Measurements from ENCODE around the gene SLC22A23. TPM values are rescaled to one million over a fixed set of nuclear protein-coding genes. Genes with fewer than 3 reads are reported as not detected.

The SLC22A23 gene
- total RNA-seq, 2 experiments from 2014 or later: not detected

- no TSS peak for BruUV-seq (replicated peaks)
- intact Hi-C loops (cut with micrococcal nuclease; ENCODE audit: unreplicated experiment): no loop called here
- Histone ChIP-seq H3K4me2 (ENCODE audit: low read length) (no peak overlapping the region), H4K20me1 (ENCODE audit: insufficient read depth, low read length) (no peaks in the 10 kb centered on the region), H3K79me2 (ENCODE audit: insufficient read depth, low read depth, low read length) (no peaks in the 10 kb centered on the region), H3K4me3 (ENCODE audit: low read depth, low read length, poor library complexity, severe bottlenecking) (no peak overlapping the region), H3K9me3 (ENCODE audit: low read length) (no peaks in the 10 kb centered on the region), H2AFZ (ENCODE audit: low read length) (no peak overlapping the region), H3K9me2 (ENCODE audit: insufficient read depth, low read length) (no peaks in the 10 kb centered on the region), H3K4me1 (ENCODE audit: insufficient read depth, low read length, poor library complexity, severe bottlenecking) (no peaks in the 10 kb centered on the region), H3K27ac (ENCODE audit: low read depth, low read length, poor library complexity, severe bottlenecking) (no peak overlapping the region), H3K36me3 (ENCODE audit: insufficient read depth, low read length) (no peaks in the 10 kb centered on the region)
- no peak for DNase-seq (ENCODE audit: low spot score)
- TF ChIP-seq EZH2phosphoT487 (IDR thresholded peaks at IDR 0.05; ENCODE audit: borderline replicate concordance, low read depth, low read length) (no peak), CTCF (conservative IDR thresholded peaks at IDR 0.05; ENCODE audit: low read length) (no peak)
- ChIA-PET POLR2A (no interaction called here), CTCF (ENCODE audit: unreplicated experiment) (no interaction called here)
These were observed 28.6 kb downstream of the SLC22A23 start for GRCh38 chr6:3428247-3428646.

GRCh38 chr6:3427687-3428085 is 29.2 kb downstream of the SLC22A23 start:
- no peaks in the 10 kb centered on the region for H3K9me2 ChIP-seq (ENCODE audit: insufficient read depth, low read length)
- POLR2A ChIA-PET: no interaction called here
- H3K4me2 ChIP-seq (ENCODE audit: low read length): no peak overlapping the region
- DNase-seq (ENCODE audit: low spot score): no peak
- no peaks in the 10 kb centered on the region for H3K4me1 ChIP-seq (ENCODE audit: insufficient read depth, low read length, poor library complexity, severe bottlenecking)
- no peaks in the 10 kb centered on the region for H3K9me3 ChIP-seq (ENCODE audit: low read length)
- no peaks in the 10 kb centered on the region for H3K79me2 ChIP-seq (ENCODE audit: insufficient read depth, low read depth, low read length)
- no TSS peak for BruUV-seq (replicated peaks)
- H3K27ac ChIP-seq (ENCODE audit: low read depth, low read length, poor library complexity, severe bottlenecking): no peak overlapping the region
- CTCF ChIA-PET (ENCODE audit: unreplicated experiment): no interaction called here
- H4K20me1 ChIP-seq (ENCODE audit: insufficient read depth, low read length): no peaks in the 10 kb centered on the region
- intact Hi-C loops (cut with micrococcal nuclease; ENCODE audit: unreplicated experiment): no loop called here
- H3K4me3 ChIP-seq (ENCODE audit: low read depth, low read length, poor library complexity, severe bottlenecking): no peak overlapping the region
- TF ChIP-seq EZH2phosphoT487 (IDR thresholded peaks at IDR 0.05; ENCODE audit: borderline replicate concordance, low read depth, low read length) (no peak), CTCF (conservative IDR thresholded peaks at IDR 0.05; ENCODE audit: low read length) (no peak)
- no peak overlapping the region for H2AFZ ChIP-seq (ENCODE audit: low read length)
- no peaks in the 10 kb centered on the region for H3K36me3 ChIP-seq (ENCODE audit: insufficient read depth, low read length)

GRCh38 chr6:3426927-3427686 is 29.7 kb downstream of the SLC22A23 start:
- ChIA-PET POLR2A (no interaction called here), CTCF (ENCODE audit: unreplicated experiment) (no interaction called here)
- H3K4me1 ChIP-seq (ENCODE audit: insufficient read depth, low read length, poor library complexity, severe bottlenecking): no peaks in the 10 kb centered on the region
- no peaks in the 10 kb centered on the region for H3K36me3 ChIP-seq (ENCODE audit: insufficient read depth, low read length)
- no peak for TF ChIP-seq EZH2phosphoT487 (IDR thresholded peaks at IDR 0.05; ENCODE audit: borderline replicate concordance, low read depth, low read length)
- no peak for TF ChIP-seq CTCF (conservative IDR thresholded peaks at IDR 0.05; ENCODE audit: low read length)
- H3K79me2 ChIP-seq (ENCODE audit: insufficient read depth, low read depth, low read length): no peaks in the 10 kb centered on the region
- no peak overlapping the region for H3K27ac ChIP-seq (ENCODE audit: low read depth, low read length, poor library complexity, severe bottlenecking)
- H3K9me3 ChIP-seq (ENCODE audit: low read length): no peaks in the 10 kb centered on the region
- no peak overlapping the region for H3K4me2 ChIP-seq (ENCODE audit: low read length)
- DNase-seq (ENCODE audit: low spot score): no peak
- no peaks in the 10 kb centered on the region for H3K9me2 ChIP-seq (ENCODE audit: insufficient read depth, low read length)
- no TSS peak for BruUV-seq (replicated peaks)
- H3K4me3 ChIP-seq (ENCODE audit: low read depth, low read length, poor library complexity, severe bottlenecking): no peak overlapping the region
- intact Hi-C loops (cut with micrococcal nuclease; ENCODE audit: unreplicated experiment): no loop called here
- H4K20me1 ChIP-seq (ENCODE audit: insufficient read depth, low read length): no peaks in the 10 kb centered on the region
- H2AFZ ChIP-seq (ENCODE audit: low read length): no peak overlapping the region
